HG03439 (cell line): ENCODE data around the gene CDH22.

Experiments used
- ATAC-seq: cut with Tn5 transposase; IDR thresholded peaks from one replicate; pipeline ENCODE4 v1.9.1; 2021; ENCODE audit warnings: mild to moderate bottlenecking, moderate library complexity; ENCODE audit not compliant: unreplicated experiment

Gene CDH22

GRCh38 chr20:46303176-46303956 lies 4.9 kb downstream of the CDH22 start:
- ATAC-seq: no peak

GRCh38 chr20:46302106-46302505 lies 6.2 kb downstream of the CDH22 start:
- ATAC-seq: no peak

- ATAC-seq: no peak
Measured at GRCh38 chr20:46300281-46300680, 8.0 kb downstream of the CDH22 start.

GRCh38 chr20:46299078-46299477 lies 9.2 kb downstream of the CDH22 start:
- no peak for ATAC-seq

GRCh38 chr20:46298374-46298773 lies 9.9 kb downstream of the CDH22 start:
- no peak for ATAC-seq

- no peak for ATAC-seq
Measured at GRCh38 chr20:46296526-46297250, 11.6 kb downstream of the CDH22 start.

GRCh38 chr20:46293084-46293483 lies 15.2 kb downstream of the CDH22 start:
- ATAC-seq: no peak

GRCh38 chr20:46291401-46291800 lies 16.9 kb downstream of the CDH22 start:
- ATAC-seq: no peak

GRCh38 chr20:46289432-46289831 lies 18.9 kb downstream of the CDH22 start:
- no peak for ATAC-seq

GRCh38 chr20:46286977-46287376 lies 21.3 kb downstream of the CDH22 start:
- no peak for ATAC-seq

GRCh38 chr20:46286382-46286781 lies 21.9 kb downstream of the CDH22 start:
- no peak for ATAC-seq

GRCh38 chr20:46285740-46286139 lies 22.6 kb downstream of the CDH22 start:
- ATAC-seq: no peak

GRCh38 chr20:46285072-46285471 lies 23.2 kb downstream of the CDH22 start:
- no peak for ATAC-seq

- no peak for ATAC-seq
Measured at GRCh38 chr20:46284040-46284427, 24.3 kb downstream of the CDH22 start.

GRCh38 chr20:46283426-46284039 lies 24.8 kb downstream of the CDH22 start:
- no peak for ATAC-seq

GRCh38 chr20:46282669-46283068 lies 25.6 kb downstream of the CDH22 start:
- no peak for ATAC-seq

GRCh38 chr20:46279103-46279502 lies 29.2 kb downstream of the CDH22 start:
- no peak for ATAC-seq

- no peak for ATAC-seq
Measured at GRCh38 chr20:46277602-46278001, 30.7 kb downstream of the CDH22 start.

- no peak for ATAC-seq
Measured at GRCh38 chr20:46276531-46276930, 31.8 kb downstream of the CDH22 start.

GRCh38 chr20:46275091-46275490 lies 33.2 kb downstream of the CDH22 start:
- no peak for ATAC-seq

- ATAC-seq: no peak
Measured at GRCh38 chr20:46273717-46274116, 34.6 kb downstream of the CDH22 start.
